ENCODE results near the gene STAT5A. TPM values are rescaled to one million over a fixed set of nuclear protein-coding genes. Genes with fewer than 3 reads are reported as not detected.

STAT5A gene
- total and polyA plus RNA-seq, 9 of the 15 experiments (the other 6 are each of a cell fraction or from before 2014, with no cell fraction given), result 79.9 to 415 (median 196) TPM

- TF ChIP-seq HMGXB4 (CRISPR knock-in tag; IDR thresholded peaks at IDR 0.05) (no peak), TAF9B (IDR thresholded peaks at IDR 0.05; ENCODE audit: partially characterized antibody) (no peak), ZKSCAN8 (CRISPR knock-in tag; IDR thresholded peaks at IDR 0.05) (no peak), POLR2AphosphoS5 (IDR thresholded peaks at IDR 0.05; ENCODE audit: control insufficient read depth, insufficient read depth, low read depth, low read length) (peak; percentile 11; the same call in 1 of the 2 replicates), BRF1 (IDR thresholded peaks at IDR 0.05; ENCODE audit: borderline replicate concordance, extremely low read depth, insufficient read length) (no peak), DACH1 (IDR thresholded peaks at IDR 0.05; ENCODE audit: partially characterized antibody) (no peak), ZNF696 (CRISPR knock-in tag; conservative IDR thresholded peaks at IDR 0.05) (no peak), TFE3 (CRISPR knock-in tag; IDR thresholded peaks at IDR 0.05) (no peak), ZNF449 (CRISPR knock-in tag; IDR thresholded peaks at IDR 0.05) (no peak), SFPQ (IDR thresholded peaks at IDR 0.05; ENCODE audit: low read depth, low read length) (no peak), SUPT5H (IDR thresholded peaks at IDR 0.05) (peak; percentile 69), NRF1 (conservative IDR thresholded peaks at IDR 0.05 in 1 of 2, IDR thresholded peaks at IDR 0.05 in 1 of 2) (no peak), SRSF3 (IDR thresholded peaks at IDR 0.05; ENCODE audit: insufficient read depth, low read length) (no peak), NR0B1 (IDR thresholded peaks at IDR 0.05; ENCODE audit: partially characterized antibody) (no peak), HDAC6 (IDR thresholded peaks at IDR 0.05; ENCODE audit: low read depth, low read length) (no peak)
Observed at GRCh38 chr17:42303694-42304093, 15.4 kb downstream of the STAT5A start (continued).

Measured in K562 (cell line).